ENCODE measurements around the gene COLEC11.

COLEC11 gene

DNA sequence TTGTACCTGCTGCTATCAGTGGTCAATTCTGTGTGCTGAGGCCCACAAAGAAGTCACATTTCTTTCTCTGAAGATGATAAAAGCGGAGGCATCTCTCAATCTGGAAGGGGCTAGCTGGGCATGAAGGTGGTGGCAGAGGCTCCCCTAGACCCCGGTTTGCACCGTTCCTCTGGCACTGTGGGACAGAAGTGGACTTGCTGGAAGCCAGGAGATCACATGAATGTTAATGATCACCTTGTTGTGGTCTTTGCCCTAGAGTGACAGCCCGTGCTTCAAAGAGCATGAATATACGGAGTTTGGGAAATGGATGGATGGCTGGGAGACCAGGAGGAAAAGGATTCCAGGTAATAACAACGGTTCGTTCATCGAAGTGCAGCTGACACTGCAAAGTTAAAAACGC, 83.3 kb downstream of the COLEC11 start:
- no peak for DNase-seq

- no peak for DNase-seq
These were observed 84.3 kb downstream of the COLEC11 start for GRCh38 chr2:3679180-3679579.

GRCh38 chr2:3679616-3680393, 84.9 kb downstream of the COLEC11 start:
- DNase-seq = no peak

- DNase-seq = no peak
These were observed 85.8 kb downstream of the COLEC11 start for GRCh38 chr2:3680548-3681345.

DNA sequence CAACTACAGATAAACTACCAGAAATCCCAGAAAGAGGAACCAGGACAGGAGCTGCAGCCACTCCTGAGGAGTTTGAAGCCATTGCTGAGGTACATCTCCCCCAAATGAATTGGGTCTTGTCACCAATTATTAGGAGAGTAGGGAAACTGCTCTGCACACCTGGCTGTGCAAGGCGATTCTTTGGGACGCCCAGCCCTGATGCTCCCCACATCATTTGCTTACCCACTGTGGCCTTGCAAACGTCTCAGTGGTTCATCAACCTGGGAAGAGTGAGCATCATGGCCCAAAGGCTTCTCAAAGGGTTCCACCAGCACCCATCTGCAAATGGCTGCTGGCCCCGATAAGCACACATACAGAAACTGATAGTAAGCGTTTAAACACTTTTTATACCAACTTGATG, 86.7 kb downstream of the COLEC11 start:
- DNase-seq = no peak

- DNase-seq = no peak
These were observed 87.9 kb downstream of the COLEC11 start for GRCh38 chr2:3682811-3683210.

GRCh38 chr2:3683748-3684454, 89.0 kb downstream of the COLEC11 start:
- no peak for DNase-seq

GRCh38 chr2:3689998-3690748, 95.3 kb downstream of the COLEC11 start:
- DNase-seq = no peak

GRCh38 chr2:3692375-3692774, 97.5 kb downstream of the COLEC11 start:
- DNase-seq = no peak
